ENCODE measurements around the gene NUDT16L1. TPM values are rescaled to one million over a fixed set of nuclear protein-coding genes. Genes with fewer than 3 reads are reported as not detected.

NUDT16L1 gene
- total and polyA plus RNA-seq, 2 of the 4 experiments (the other 2 are of a cell fraction) = 22.9 to 44.3 TPM

GRCh38 chr16:4737545-4737944 is 44.2 kb downstream of the NUDT16L1 start:
- no peak for DNase-seq
- no peak for TF ChIP-seq MXI1 (IDR thresholded peaks at IDR 0.05; ENCODE audit: borderline replicate concordance, low read depth, low read length)
- TF ChIP-seq CHD1 (IDR thresholded peaks at IDR 0.05; ENCODE audit: low read depth, low read length) = no peak
- TF ChIP-seq MAFK (IDR thresholded peaks at IDR 0.05; ENCODE audit: low read depth, low read length) = no peak
- no peak for TF ChIP-seq SMC3 (IDR thresholded peaks at IDR 0.05; ENCODE audit: low read depth, low read length)
- TF ChIP-seq ELK1 (IDR thresholded peaks at IDR 0.05; ENCODE audit: borderline replicate concordance, low read depth, low read length) = no peak
- TF ChIP-seq MAZ (IDR thresholded peaks at IDR 0.05; ENCODE audit: borderline replicate concordance, low read depth, low read length) = no peak
- TF ChIP-seq RCOR1 (IDR thresholded peaks at IDR 0.05; ENCODE audit: insufficient replicate concordance, low read length) = no peak
- no peak for TF ChIP-seq RAD21 (IDR thresholded peaks at IDR 0.05; ENCODE audit: low read length)
- no peak for TF ChIP-seq USF2 (IDR thresholded peaks at IDR 0.05; ENCODE audit: low read depth, low read length)
- no peak for TF ChIP-seq NFE2L2 (IDR thresholded peaks at IDR 0.05; ENCODE audit: low read depth, low read length)
- TF ChIP-seq FOS (IDR thresholded peaks at IDR 0.05; ENCODE audit: low read depth, low read length) = no peak
- no peak for TF ChIP-seq CTCF (conservative IDR thresholded peaks at IDR 0.05; ENCODE audit: low read depth, low read length)
- no peak for TF ChIP-seq CEBPB (IDR thresholded peaks at IDR 0.05; ENCODE audit: low read depth, low read length)
- no peak for TF ChIP-seq POLR2A (IDR thresholded peaks at IDR 0.05; ENCODE audit: low read depth, low read length)
- no peak for TF ChIP-seq RFX5 (IDR thresholded peaks at IDR 0.05; ENCODE audit: low read depth, low read length)
- TF ChIP-seq BHLHE40 (IDR thresholded peaks at IDR 0.05; ENCODE audit: low read depth, low read length) = no peak
- H4K8ac ChIP-seq (ENCODE audit: low read depth in 2 of 2, low read length in 2 of 2) = no peak overlapping the region
- H3K36me3 ChIP-seq (ENCODE audit: control insufficient read depth, insufficient read depth, low read length) = no peaks in the 10 kb centered on the region
- no peak overlapping the region for H2AK9ac ChIP-seq (replicated peaks; ENCODE audit: low read depth, low read length, poor library complexity)
- POLR2A ChIA-PET (ENCODE audit: unreplicated experiment) = no interaction called here
- H3K18ac ChIP-seq (ENCODE audit: low read depth, low read length) = no peak overlapping the region
- H3K9ac ChIP-seq (ENCODE audit: low read depth, low read length) = no peak overlapping the region
- H4K5ac ChIP-seq (ENCODE audit: low read depth, low read length) = no peak overlapping the region
- no peak overlapping the region for H2AFZ ChIP-seq (replicated peaks; ENCODE audit: low read length, poor library complexity)
- H2BK20ac ChIP-seq (ENCODE audit: low read depth, low read length) = no peak overlapping the region
- H3K4ac ChIP-seq (ENCODE audit: low read depth, low read length) = no peak overlapping the region
- dilution Hi-C loops (cut with HindIII; ENCODE audit: low sequenced_read_pairs, unreplicated experiment) (no loop called here), in situ Hi-C loops (cut with MboI; ENCODE audit: low sequenced_read_pairs) (no loop called here), intact Hi-C loops (cut with micrococcal nuclease) (no loop called here)
- H2AK5ac ChIP-seq (ENCODE audit: low read depth, low read length) = no peak overlapping the region
- H3K27me3 ChIP-seq (ENCODE audit: control insufficient read depth, insufficient read depth, low read length) = no peaks in the 10 kb centered on the region
- H3K56ac ChIP-seq (ENCODE audit: extremely low read depth, insufficient read depth, low read length) = no peak overlapping the region
- H3K4me3 ChIP-seq (ENCODE audit: insufficient read depth, low read depth, low read length) = no peak overlapping the region
- no peak overlapping the region for H2BK15ac ChIP-seq (ENCODE audit: low read depth, low read length)
- 81% methylated on average over 4 of the region's 15 CpGs; no CpG with 5 or more reads in 1 of the 2 experiments for whole genome bisulfite sequencing, 2 experiments (ENCODE audit: extremely low coverage in 2 of 2, insufficient read length in 1 of 2)
- no TSS peak for BruUV-seq (replicated peaks)
- no peak overlapping the region for H3K27ac ChIP-seq (ENCODE audit: insufficient read depth, low read length)
- H3K4me1 ChIP-seq (ENCODE audit: control insufficient read depth, insufficient read depth, low read length) = peaks cover 4% of the 10 kb centered on the region
- H2BK120ac ChIP-seq (ENCODE audit: low read depth, low read length) = no peak overlapping the region
- H3K79me1 ChIP-seq (ENCODE audit: low read depth in 1 of 2, low read length in 2 of 2) = peaks cover 6 to 12% of the 10 kb centered on the region in 2 experiments; a peak in 3 of 4 replicates
- ATAC-seq (ENCODE audit: low read depth) = no peak
- H3K4me2 ChIP-seq (ENCODE audit: low read depth, low read length) = no peak overlapping the region
- H4K20me1 ChIP-seq (ENCODE audit: insufficient read depth, low read length) = peaks cover 3% of the 10 kb centered on the region; the same call in 1 of the 2 replicates
- no peaks in the 10 kb centered on the region for H3K9me3 ChIP-seq (ENCODE audit: control insufficient read depth, insufficient read depth, low read length)
- H3K9me1 ChIP-seq (ENCODE audit: insufficient read depth, low read length) = no peaks in the 10 kb centered on the region; the same call in 1 of the 2 replicates
- H3K14ac ChIP-seq (replicated peaks; ENCODE audit: low read depth, low read length) = no peak overlapping the region
- CTCF ChIA-PET = interaction anchor here (0.6 kb wide), 1 partner anchor 13 kb away, joined by 3 read pairs; no protein-coding TSS in a partner anchor
- no peak overlapping the region for H2BK5ac ChIP-seq (ENCODE audit: low read depth, low read length, poor library complexity, severe bottlenecking)
- no peak overlapping the region for H4K91ac ChIP-seq (ENCODE audit: insufficient read depth, low read depth, low read length)
- H3K23ac ChIP-seq (ENCODE audit: low read depth, low read length) = no peak overlapping the region
